Kidney (tissue), 14 donors: ENCODE data around the gene HOXC6. TPM values are rescaled to one million over a fixed set of nuclear protein-coding genes. Genes with fewer than 3 reads are reported as not detected.

Experiments
- DNase-seq, 5 donors: peaks; one replicate each; pipeline ENCODE4 v3.0.0-alpha.2; 2013 to 2020
- FAIRE-seq: peaks from 2 replicates; lab custom pipeline; 2012; peaks lifted over from hg19 to GRCh38; lab: Jason Lieb, UNC
- H3K27ac ChIP-seq, 2 donors: one replicate each; pipeline ENCODE4 v1.7.0; 2013; ENCODE audit warnings: low read depth in 2 of 2, low read length in 2 of 2, inconsistent platforms in 1 of 2
- H3K27me3 ChIP-seq: one replicate; pipeline ENCODE4 v1.7.1; 2013; ENCODE audit warnings: low read length, inconsistent platforms; ENCODE audit not compliant: control insufficient read depth, insufficient read depth
- H3K36me3 ChIP-seq, 3 donors: one replicate each; pipeline versions ENCODE4 v1.7.0 to v1.7.1; 2013; ENCODE audit warnings: low read length in 3 of 3, control low read depth in 1 of 3, inconsistent platforms in 1 of 3; ENCODE audit not compliant: insufficient read depth in 3 of 3, control insufficient read depth in 2 of 3
- H3K4me1 ChIP-seq, 3 donors: one replicate each; pipeline versions ENCODE4 v1.7.0 to v1.7.1; 2013; ENCODE audit warnings: low read length in 3 of 3, inconsistent platforms in 1 of 3, low read depth in 1 of 3; ENCODE audit not compliant: control insufficient read depth in 2 of 3, insufficient read depth in 2 of 3
- H3K4me3 ChIP-seq, 3 donors: one replicate each; pipeline versions ENCODE4 v1.7.0 to v1.8.1; 2013; ENCODE audit warnings: low read length in 3 of 3, control low read depth in 1 of 3, inconsistent platforms in 1 of 3
- H3K9ac ChIP-seq, 3 donors: one replicate each; pipeline versions ENCODE4 v1.7.0 to v1.7.1; 2013; ENCODE audit warnings: low read length in 3 of 3, control low read depth in 1 of 3, inconsistent platforms in 1 of 3
- H3K9me3 ChIP-seq, 3 donors: one replicate each; pipeline versions ENCODE4 v1.7.0 to v1.7.1; 2013; ENCODE audit warnings: low read length in 3 of 3, control low read depth in 1 of 3, inconsistent platforms in 1 of 3; ENCODE audit not compliant: control insufficient read depth in 2 of 3, insufficient read depth in 1 of 3
- CTCF ChIP-seq: IDR thresholded peaks from 3 replicates; pipeline ENCODE4 v1.5.1; 2012; ENCODE audit warnings: mild to moderate bottlenecking, moderate library complexity, borderline replicate concordance; ENCODE audit not compliant: insufficient read depth; ENCODE audit errors: extremely low read depth
- intact Hi-C: fragments of 100-400 bp; cut with DNase I; formaldehyde crosslinking; loops from one replicate; pipeline ENCODE4 v1.11.1; 2022
- polyA plus RNA-seq: library from polyadenylated mRNA; stranded (reverse); fragments of 350-450 nt; fragmentation: Illumina TruSeq; extraction: RNeasy Lipid Tissue Mini Kit (QIAGEN cat#74804); gene quantifications from one replicate; pipeline ENCODE4 v1.2.3, GENCODE V29; 2014; ENCODE audit warnings: low read depth, low replicate concordance; ENCODE audit not compliant: insufficient read depth
- total RNA-seq: library from RNA; stranded (reverse); fragmentation: NEBNext Ultra II Directional; extraction: Animal tissue kit (Norgen Biotek cat#: 25700); gene quantifications from one replicate; pipeline ENCODE4 v1.2.1, GENCODE V29; 2021
- donor health status: control.
- donor health status: control.
- donor health status: control.
- donor health status: control.
- donor health status: control.
- donor health status: DM: yes; HTN: yes; CAD: no.
- donor health status: Normal renal cell carcinoma (clear cell type).

HOXC6 gene
- total and polyA plus RNA-seq, 2 donors from 2014 or later: 11.4 to 22.0 TPM

- no peak for TF ChIP-seq CTCF
- Histone ChIP-seq H3K9me3 (no peaks in the 10 kb centered on the region), H3K4me1 (peaks cover 6 to 24% (median 12%) of the 10 kb centered on the region in 3 donors), H3K36me3 (no peaks in the 10 kb centered on the region), H3K27ac (no peak overlapping the region), H3K4me3 (no peak overlapping the region), H3K9ac (no peak overlapping the region), H3K27me3 (peaks cover 4% of the 10 kb centered on the region)
- FAIRE-seq (no peak), DNase-seq (peak in 1 of 5 donors; percentile 67)
- intact Hi-C loops: no loop called here
Observed at GRCh38 chr12:54007538-54008259, 20.5 kb upstream of the HOXC6 start.

- Histone ChIP-seq H3K4me1 (peaks cover 6 to 29% (median 16%) of the 10 kb centered on the region in 3 donors), H3K36me3 (no peaks in the 10 kb centered on the region), H3K4me3 (no peak overlapping the region), H3K9ac (no peak overlapping the region), H3K9me3 (no peaks in the 10 kb centered on the region), H3K27me3 (peaks cover 4% of the 10 kb centered on the region), H3K27ac (no peak overlapping the region)
- DNase-seq (peak in 1 of 5 donors; percentile 34), FAIRE-seq (no peak)
- TF ChIP-seq CTCF: no peak
- intact Hi-C loops: no loop called here
Observed at GRCh38 chr12:54008260-54008552, 20.0 kb upstream of the HOXC6 start.

- Histone ChIP-seq H3K9me3 (no peaks in the 10 kb centered on the region), H3K36me3 (no peaks in the 10 kb centered on the region), H3K4me3 (peak overlapping the region; percentile 49 to 59 (median 51)), H3K4me1 (peaks cover 4 to 29% (median 19%) of the 10 kb centered on the region in 3 donors), H3K27ac (peak overlapping the region; percentile 33 to 67), H3K27me3 (peaks cover 4% of the 10 kb centered on the region), H3K9ac (peak overlapping the region in 2 of 3 donors; percentile 48 to 65)
- intact Hi-C loops: loop anchor here (5.0 kb wide), 1 partner anchor 188 kb away; no protein-coding TSS in a partner anchor
- FAIRE-seq (no peak), DNase-seq (peak in 1 of 5 donors; percentile 67)
- TF ChIP-seq CTCF: no peak
Observed at GRCh38 chr12:54009171-54010052, 18.8 kb upstream of the HOXC6 start.
